MCF 10A (cell line): ENCODE results near the gene ADIG. TPM values are rescaled to one million over a fixed set of nuclear protein-coding genes. Genes with fewer than 3 reads are reported as not detected.

Source experiments
- BruUV-seq: library from RNA; stranded (reverse); fragments of 400-500 nt; replicated peaks from 2 replicates; lab custom pipeline; 2021; lab: Mats Ljungman, UMichigan
- CTCF ChIA-PET: fragments of 300-600 bp; sonication (Branson Sonifier 250); formaldehyde crosslinking; extraction: SDS; loops from one replicate; lab custom pipeline; 2021; ENCODE audit warnings: antibody characterized with exemption, inconsistent platforms; lab: Yijun Ruan, JAX
- POLR2A ChIA-PET: fragments of 300-600, 350-650 bp; sonication (Branson Sonifier 250); formaldehyde crosslinking; extraction: SDS; loops from one replicate; lab custom pipeline; 2020; ENCODE audit warnings: antibody characterized with exemption, inconsistent platforms; lab: Yijun Ruan, JAX
- DNase-seq: peaks from one replicate; pipeline ENCODE4 v3.0.0-alpha.2; 2018; ENCODE audit not compliant: unreplicated experiment
- H3K27ac Mint-ChIP-seq: one replicate; pipeline ENCODE4 v1.8.0; 2022; ENCODE audit warnings: mild to moderate bottlenecking, low read depth, mixed read lengths; ENCODE audit not compliant: unreplicated experiment
- H3K27me3 Mint-ChIP-seq: one replicate; pipeline ENCODE4 v1.8.0; 2022; ENCODE audit warnings: mixed read lengths; ENCODE audit not compliant: insufficient read depth, unreplicated experiment
- H3K36me3 Mint-ChIP-seq: one replicate; pipeline ENCODE4 v1.8.0; 2022; ENCODE audit warnings: mild to moderate bottlenecking, moderate library complexity, mixed read lengths; ENCODE audit not compliant: insufficient read depth, unreplicated experiment
- H3K4me1 Mint-ChIP-seq: one replicate; pipeline ENCODE4 v1.8.0; 2022; ENCODE audit warnings: mixed read lengths; ENCODE audit not compliant: insufficient read depth, unreplicated experiment
- H3K4me3 Mint-ChIP-seq: one replicate; pipeline ENCODE4 v1.8.0; 2022; ENCODE audit warnings: mild to moderate bottlenecking, moderate library complexity, mixed read lengths; ENCODE audit not compliant: unreplicated experiment
- H3K9me3 Mint-ChIP-seq: one replicate; pipeline ENCODE4 v1.8.0; 2022; ENCODE audit warnings: mixed read lengths; ENCODE audit not compliant: unreplicated experiment
- intact Hi-C: fragments of 100-400 bp; cut with micrococcal nuclease; formaldehyde crosslinking; loops from 2 replicates; pipeline ENCODE4 v1.14.1; 2022
- total RNA-seq: library from RNA; stranded (reverse); gene quantifications from 2 replicates; pipeline ENCODE4 v1.2.3, GENCODE V29; 2022
- TF ChIP-seq, protein P1 (sequence below): fragments of 200-600 bp; IDR thresholded peaks from one replicate; pipeline ENCODE4 v1.8.0; 2022; ENCODE audit warnings: antibody characterized with exemption, mild to moderate bottlenecking; ENCODE audit not compliant: unreplicated experiment

ADIG gene
- total RNA-seq, 1 experiment from 2014 or later, result not detected

- intact Hi-C loops, result no loop called here
- Mint-ChIP-seq H3K27ac (no peak overlapping the region), H3K36me3 (no peaks in the 10 kb centered on the region), H3K4me1 (no peaks in the 10 kb centered on the region), H3K27me3 (peaks cover 12% of the 10 kb centered on the region), H3K9me3 (peaks cover 8% of the 10 kb centered on the region), H3K4me3 (no peak overlapping the region)
- TF ChIP-seq, protein P1, sequence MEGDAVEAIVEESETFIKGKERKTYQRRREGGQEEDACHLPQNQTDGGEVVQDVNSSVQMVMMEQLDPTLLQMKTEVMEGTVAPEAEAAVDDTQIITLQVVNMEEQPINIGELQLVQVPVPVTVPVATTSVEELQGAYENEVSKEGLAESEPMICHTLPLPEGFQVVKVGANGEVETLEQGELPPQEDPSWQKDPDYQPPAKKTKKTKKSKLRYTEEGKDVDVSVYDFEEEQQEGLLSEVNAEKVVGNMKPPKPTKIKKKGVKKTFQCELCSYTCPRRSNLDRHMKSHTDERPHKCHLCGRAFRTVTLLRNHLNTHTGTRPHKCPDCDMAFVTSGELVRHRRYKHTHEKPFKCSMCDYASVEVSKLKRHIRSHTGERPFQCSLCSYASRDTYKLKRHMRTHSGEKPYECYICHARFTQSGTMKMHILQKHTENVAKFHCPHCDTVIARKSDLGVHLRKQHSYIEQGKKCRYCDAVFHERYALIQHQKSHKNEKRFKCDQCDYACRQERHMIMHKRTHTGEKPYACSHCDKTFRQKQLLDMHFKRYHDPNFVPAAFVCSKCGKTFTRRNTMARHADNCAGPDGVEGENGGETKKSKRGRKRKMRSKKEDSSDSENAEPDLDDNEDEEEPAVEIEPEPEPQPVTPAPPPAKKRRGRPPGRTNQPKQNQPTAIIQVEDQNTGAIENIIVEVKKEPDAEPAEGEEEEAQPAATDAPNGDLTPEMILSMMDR, result no peak
- DNase-seq, result no peak
- POLR2A ChIA-PET, result no interaction called here
- BruUV-seq, result no TSS peak
- CTCF ChIA-PET, result interaction anchor here (0.6 to 1.5 kb wide), 8 partner anchors 12 to 270 kb away, joined by 3 to 5 read pairs (median 4); no protein-coding TSS in a partner anchor
Observed at GRCh38 chr20:38623061-38623460, 42.1 kb downstream of the ADIG start.

DNA sequence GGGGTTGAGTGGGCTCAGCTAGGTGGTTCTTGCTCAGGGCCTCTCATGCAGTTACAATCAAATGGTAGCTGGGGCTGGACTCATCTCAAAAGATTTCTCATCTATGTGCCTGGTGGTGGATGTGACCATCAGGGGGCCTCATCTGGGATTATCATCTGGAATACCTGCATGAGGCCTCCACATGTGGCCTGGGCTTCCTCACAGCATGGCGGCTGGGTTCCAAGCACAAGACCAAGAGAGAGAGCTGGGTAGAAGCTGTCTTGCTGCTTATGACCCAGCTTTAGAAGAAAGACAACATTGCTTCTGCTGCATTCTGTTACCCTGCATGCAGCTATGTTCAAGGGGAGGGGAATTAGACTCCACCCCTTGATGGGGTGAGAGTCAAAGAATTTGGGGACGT, 43.1 kb downstream of the ADIG start:
- no TSS peak for BruUV-seq
- TF ChIP-seq, protein P1, result no peak
- ChIA-PET POLR2A (interaction anchor here (0.6 kb wide), 1 partner anchor 337 kb away, joined by 5 read pairs; no protein-coding TSS in a partner anchor), CTCF (interaction anchor here (0.7 to 1.5 kb wide), 3 partner anchors 11 to 127 kb away, joined by 4 to 5 read pairs (median 4); no protein-coding TSS in a partner anchor)
- Mint-ChIP-seq H3K4me1 (no peaks in the 10 kb centered on the region), H3K27me3 (peaks cover 5% of the 10 kb centered on the region), H3K4me3 (no peak overlapping the region), H3K36me3 (no peaks in the 10 kb centered on the region), H3K9me3 (peaks cover 8% of the 10 kb centered on the region), H3K27ac (no peak overlapping the region)
- DNase-seq, result no peak
- intact Hi-C loops, result no loop called here

DNA sequence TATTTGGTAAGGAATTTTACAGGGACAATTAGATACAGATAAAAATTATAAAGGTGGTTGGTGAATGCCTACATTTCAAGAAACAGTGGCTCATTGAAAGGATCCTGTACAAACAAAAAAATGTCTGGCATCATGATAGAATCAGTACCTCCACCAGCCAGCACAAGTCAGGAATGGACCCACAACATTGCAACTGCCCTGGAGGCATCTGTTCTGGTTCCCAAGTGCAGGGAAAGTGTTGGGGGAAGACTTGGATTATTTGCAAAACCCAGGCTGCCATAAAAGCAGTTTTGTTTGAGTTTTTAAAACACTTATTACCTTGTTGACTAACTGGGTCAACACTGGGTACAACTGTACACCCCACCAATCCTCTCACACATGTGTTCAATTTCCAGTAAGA, 44.9 kb downstream of the ADIG start:
- Mint-ChIP-seq H3K4me3 (no peak overlapping the region), H3K4me1 (peaks cover 9% of the 10 kb centered on the region), H3K27me3 (no peaks in the 10 kb centered on the region), H3K27ac (no peak overlapping the region), H3K9me3 (peaks cover 8% of the 10 kb centered on the region), H3K36me3 (no peaks in the 10 kb centered on the region)
- POLR2A ChIA-PET, result no interaction called here
- CTCF ChIA-PET, result no interaction called here
- DNase-seq, result no peak
- intact Hi-C loops, result no loop called here
- TF ChIP-seq, protein P1, result no peak
- no TSS peak for BruUV-seq

GRCh38 chr20:38626921-38627659, 46.1 kb downstream of the ADIG start:
- H3K4me1 Mint-ChIP-seq, result peaks cover 10% of the 10 kb centered on the region
- H3K27ac Mint-ChIP-seq, result no peak overlapping the region

More at GRCh38 chr20:38626921-38627659, 46.1 kb downstream of the ADIG start:
- BruUV-seq, result no TSS peak
- H3K9me3 Mint-ChIP-seq, result peaks cover 8% of the 10 kb centered on the region
- H3K36me3 Mint-ChIP-seq, result no peaks in the 10 kb centered on the region
- H3K4me3 Mint-ChIP-seq, result no peak overlapping the region
- ChIA-PET CTCF (no interaction called here), POLR2A (no interaction called here)
- intact Hi-C loops, result no loop called here
- DNase-seq, result no peak
- TF ChIP-seq, protein P1, result no peak
- H3K27me3 Mint-ChIP-seq, result no peaks in the 10 kb centered on the region
